HG03575 (cell line): ENCODE results near the gene SNX12.
A peak's percentile ranks its signal among the peaks of the same experiment; 100 is the strongest.

Experiments
- ATAC-seq: cut with Tn5 transposase; IDR thresholded peaks from one replicate; pipeline ENCODE4 v1.9.1; 2021; ENCODE audit not compliant: unreplicated experiment, insufficient number of reproducible peaks, low FRiP score; ENCODE audit errors: extremely low read depth

SNX12 gene

GRCh38 chrX:71068044-71068918, at the start of gene SNX12:
Gene SNX12, minus strand, starts transcription at chrX:71068334. Its CDS starts 28 bp downstream, at chrX:71068306.
- ATAC-seq: peak; percentile 84

GRCh38 chrX:71117358-71117757, 49.2 kb upstream of the SNX12 start:
- ATAC-seq: no peak

- no peak for ATAC-seq
Observed at GRCh38 chrX:71111921-71112431, 43.8 kb upstream of the SNX12 start.

GRCh38 chrX:71111141-71111843, 43.2 kb upstream of the SNX12 start, which contains the start of gene IL2RG:
Gene IL2RG, minus strand, starts transcription at chrX:71111577. Its CDS starts 38 bp downstream, at chrX:71111539.
- no peak for ATAC-seq

- ATAC-seq: no peak
Observed at GRCh38 chrX:71109051-71109450, 40.9 kb upstream of the SNX12 start.

- ATAC-seq: no peak
Observed at GRCh38 chrX:71107762-71108360, 39.7 kb upstream of the SNX12 start.

GRCh38 chrX:71107245-71107644, 39.1 kb upstream of the SNX12 start:
- ATAC-seq: no peak

GRCh38 chrX:71106427-71106826, 38.3 kb upstream of the SNX12 start, which contains the start of gene CXorf65:
Gene CXorf65, minus strand, starts transcription at chrX:71106740. Its CDS starts 184 bp downstream, at chrX:71106556.
- ATAC-seq: no peak

GRCh38 chrX:71105628-71106027, 37.5 kb upstream of the SNX12 start:
- no peak for ATAC-seq

- ATAC-seq: no peak
Observed at GRCh38 chrX:71103110-71103983, 35.2 kb upstream of the SNX12 start.

- ATAC-seq: no peak
Observed at GRCh38 chrX:71102292-71102691, 34.2 kb upstream of the SNX12 start.

- no peak for ATAC-seq
Observed at GRCh38 chrX:71100581-71101505, 32.7 kb upstream of the SNX12 start.

- ATAC-seq: no peak
Observed at GRCh38 chrX:71099736-71100135, 31.6 kb upstream of the SNX12 start.

- ATAC-seq: no peak
Observed at GRCh38 chrX:71098951-71099506, 30.9 kb upstream of the SNX12 start.

- no peak for ATAC-seq
Observed at GRCh38 chrX:71098302-71098701, 30.2 kb upstream of the SNX12 start.

- no peak for ATAC-seq
Observed at GRCh38 chrX:71096760-71097032, 28.6 kb upstream of the SNX12 start.

GRCh38 chrX:71095981-71096759, 28.0 kb upstream of the SNX12 start:
- ATAC-seq: no peak
